GM12878 (cell line): ENCODE results near the gene KIF2C. TPM values are rescaled to one million over a fixed set of nuclear protein-coding genes. Genes with fewer than 3 reads are reported as not detected.

Experiments
- ATAC-seq: fragments of 200-7000 bp; cut with Tn5 transposase; 3 replicates; pipeline ENCODE4 v1.9.1; 2020; ENCODE audit warnings: mild to moderate bottlenecking, moderate library complexity
- BruUV-seq: library from RNA; stranded (reverse); fragments of 400-500 nt; replicated peaks from 2 replicates; lab custom pipeline; 2021; lab: Mats Ljungman, UMichigan
- CTCF ChIA-PET: fragments of 300-600 bp; sonication (Branson Sonifier 250); formaldehyde crosslinking; extraction: SDS; loops from one replicate; lab custom pipeline; 2021; ENCODE audit warnings: inconsistent platforms; lab: Yijun Ruan, JAX
- POLR2A ChIA-PET: fragments of 350-600 bp; formaldehyde crosslinking; extraction: SDS; loops from one replicate; lab custom pipeline; 2021; ENCODE audit warnings: inconsistent platforms; lab: Charles Lee
- RAD21 ChIA-PET: fragments of 300-600 bp; sonication (Branson Sonifier 250); formaldehyde crosslinking; loops from one replicate; lab custom pipeline; 2023; ENCODE audit warnings: antibody characterized with exemption; ENCODE audit not compliant: unreplicated experiment; lab: Charles Lee
- SMC1A ChIA-PET: fragments of 300-600 bp; sonication (Branson Sonifier 250); formaldehyde crosslinking; loops from one replicate; lab custom pipeline; 2023; ENCODE audit not compliant: unreplicated experiment, uncharacterized antibody; lab: Charles Lee
- DNase-seq: peaks from one replicate; pipeline ENCODE4 v3.0.0-alpha.2; 2011; ENCODE audit warnings: low read depth, low spot score
- FAIRE-seq: peaks from 3 replicates; lab custom pipeline; 2011; peaks lifted over from hg19 to GRCh38; lab: Jason Lieb, UNC
- H2AFZ ChIP-seq: 2 replicates; pipeline ENCODE4 v1.6.0; 2011; ENCODE audit warnings: low read depth, low read length, control low read depth; ENCODE audit not compliant: control insufficient read depth
- H3K27ac ChIP-seq: 2 replicates; pipeline ENCODE4 v1.5.1; 2011; ENCODE audit warnings: control low read depth; ENCODE audit not compliant: control insufficient read depth, insufficient read depth
- H3K27me3 ChIP-seq, 2 experiments: replicated peaks in 1 of 2; 2 replicates each; pipeline versions ENCODE4 v1.6.0 to v1.6.1; 2011; ENCODE audit warnings: low read length in 1 of 2; ENCODE audit not compliant: control insufficient read depth in 2 of 2, insufficient read depth in 2 of 2
- H3K36me3 ChIP-seq, 2 experiments: 2 replicates each; pipeline ENCODE4 v1.5.1; 2011; ENCODE audit warnings: low read length in 1 of 2; ENCODE audit not compliant: control insufficient read depth in 2 of 2, insufficient read depth in 2 of 2
- H3K4me1 ChIP-seq: 2 replicates; pipeline ENCODE4 v1.6.1; 2011; ENCODE audit warnings: mild to moderate bottlenecking, low read length, moderate library complexity, mixed read lengths; ENCODE audit not compliant: control insufficient read depth, insufficient read depth
- H3K4me2 ChIP-seq: 2 replicates; pipeline ENCODE4 v1.6.0; 2011; ENCODE audit warnings: control low read depth; ENCODE audit not compliant: control insufficient read depth, insufficient read depth
- H3K4me3 ChIP-seq: fragments of 200-600 bp; sonication (generic); 2 replicates; pipeline ENCODE4 v1.5.1; 2016
- H3K79me2 ChIP-seq: 2 replicates; pipeline ENCODE4 v1.6.0; 2011; ENCODE audit warnings: low read length; ENCODE audit not compliant: control insufficient read depth, insufficient read depth
- H3K9ac ChIP-seq: 2 replicates; pipeline ENCODE4 v1.8.0; 2011; ENCODE audit warnings: low read length, control low read depth, mixed read lengths; ENCODE audit not compliant: control insufficient read depth, insufficient read depth
- H3K9me3 ChIP-seq: replicated peaks from 3 replicates; pipeline ENCODE4 v1.5.1; 2011; ENCODE audit warnings: mild to moderate bottlenecking, low read length; ENCODE audit not compliant: control insufficient read depth, insufficient read depth
- H4K20me1 ChIP-seq: 2 replicates; pipeline ENCODE4 v1.6.0; 2011; ENCODE audit not compliant: control insufficient read depth, insufficient read depth
- ATF2 ChIP-seq: IDR thresholded peaks from 2 replicates; pipeline ENCODE4 v1.6.1; 2012; ENCODE audit warnings: low read length, inconsistent platforms
- BACH1 ChIP-seq: fragments of 450-650 bp; IDR thresholded peaks from 2 replicates; pipeline ENCODE4 v1.6.1; 2017; ENCODE audit warnings: mild to moderate bottlenecking, borderline replicate concordance
- CBFB ChIP-seq: IDR thresholded peaks from 2 replicates; pipeline ENCODE4 v1.6.1; 2016; ENCODE audit warnings: antibody characterized with exemption, low read depth
- CUX1 ChIP-seq: IDR thresholded peaks from 2 replicates; pipeline ENCODE4 v1.6.1; 2012; ENCODE audit warnings: improper control_type of control experiment, low read depth, low read length; ENCODE audit not compliant: insufficient replicate concordance
- EED ChIP-seq: sonication (generic); IDR thresholded peaks from 2 replicates; pipeline ENCODE4 v1.6.1; 2016; ENCODE audit warnings: antibody characterized with exemption, low read depth
- EGR1 ChIP-seq, 2 experiments: IDR thresholded peaks; 1 replicate in 1 of 2; 2 replicates in 1 of 2; pipeline ENCODE4 v1.6.1; 2011 to 2012; ENCODE audit warnings: low read depth in 2 of 2, low read length in 2 of 2, borderline replicate concordance in 1 of 2, mild to moderate bottlenecking in 1 of 2, moderate library complexity in 1 of 2
- ETV6 ChIP-seq, 2 experiments: fragments of 450-650 bp in 1 of 2; IDR thresholded peaks in 1 of 2; conservative IDR thresholded peaks in 1 of 2; 2 replicates each; pipeline ENCODE4 v1.6.1; 2014; ENCODE audit warnings: antibody characterized with exemption in 1 of 2, borderline replicate concordance in 1 of 2, low read depth in 1 of 2, mild to moderate bottlenecking in 1 of 2, moderate library complexity in 1 of 2
- JUNB ChIP-seq: IDR thresholded peaks from 2 replicates; pipeline ENCODE4 v1.6.1; 2016; ENCODE audit warnings: antibody characterized with exemption, mild to moderate bottlenecking
- PKNOX1 ChIP-seq: fragments of 450-650 bp; IDR thresholded peaks from 2 replicates; pipeline ENCODE4 v1.6.1; 2016; ENCODE audit warnings: mild to moderate bottlenecking
- POLR2A ChIP-seq: IDR thresholded peaks from 2 replicates; pipeline ENCODE4 v1.6.1; 2011; ENCODE audit warnings: low read depth, mild to moderate bottlenecking, low read length
- RB1 ChIP-seq: fragments of 450-650 bp; formaldehyde crosslinking; IDR thresholded peaks from 2 replicates; pipeline ENCODE4 v1.6.1; 2017; ENCODE audit warnings: mild to moderate bottlenecking, borderline replicate concordance
- RBBP5 ChIP-seq: fragments of 200-600 bp; sonication (generic); conservative IDR thresholded peaks from 2 replicates; pipeline ENCODE4 v1.6.1; 2016
- RELA ChIP-seq: fragments of 450-650 bp; IDR thresholded peaks from 2 replicates; pipeline ENCODE4 v1.8.0; 2014; ENCODE audit warnings: borderline replicate concordance; ENCODE audit not compliant: partially characterized antibody
- RUNX3 ChIP-seq: IDR thresholded peaks from 2 replicates; pipeline ENCODE4 v1.6.1; 2012; ENCODE audit warnings: low read length, inconsistent platforms
- SRF ChIP-seq, 2 experiments: IDR thresholded peaks; 2 replicates each; pipeline ENCODE4 v1.6.1; 2011; ENCODE audit warnings: low read depth in 2 of 2, low read length in 2 of 2, mild to moderate bottlenecking in 1 of 2, moderate library complexity in 1 of 2
- TAF1 ChIP-seq: IDR thresholded peaks from 2 replicates; pipeline ENCODE4 v1.6.1; 2011; ENCODE audit warnings: mild to moderate bottlenecking, low read depth, low read length, borderline replicate concordance
- TCF3 ChIP-seq: IDR thresholded peaks from 2 replicates; pipeline ENCODE4 v1.6.1; 2012; ENCODE audit warnings: low read depth, mild to moderate bottlenecking, low read length, borderline replicate concordance; ENCODE audit not compliant: insufficient read depth
- WGBS: methylation state at CpG from one replicate; pipeline ENCODE4 v1.1.6; 2016; ENCODE audit warnings: low lambda C conversion rate; ENCODE audit not compliant: insufficient replicate concordance, insufficient coverage; ENCODE audit errors: missing lambda C conversion rate; 5-methylcytosine and 5-hydroxymethylcytosine counted together
- in situ Hi-C: fragments of 300-500 bp; cut with MboI; formaldehyde crosslinking; loops from 9 replicates; pipeline ENCODE4 v1.14.3; 2018; ENCODE audit warnings: mixed read lengths
- intact Hi-C: fragments of 100-400 bp; cut with micrococcal nuclease; formaldehyde crosslinking; loops from one replicate; pipeline ENCODE4 v1.14.2; 2022; ENCODE audit not compliant: unreplicated experiment
- polyA plus RNA-seq, 11 experiments: library from polyadenylated mRNA; depleted of rRNA in 4 of 11; unstranded in 6 of 11; stranded (reverse) in 5 of 11; fragments of >200 nt; fragmentation: Nextera tagmentation in 4 of 11; fragmentation: Illumina TruSeq in 1 of 11; extraction: Ambion mirVana in 4 of 11; extraction: Trizol in 1 of 11; gene quantifications; 1 replicate in 1 of 11; 2 replicates in 10 of 11; pipeline versions ENCODE4 v1.2.1 to v1.2.3, GENCODE V29; 2011 to 2016; ENCODE audit warnings: inconsistent platforms in 2 of 11, missing spikeins in 2 of 11, low read depth in 1 of 11
- total RNA-seq, 4 experiments: library from RNA; depleted of rRNA in 3 of 4; stranded (reverse); fragments of >200 nt in 3 of 4; fragmentation: Illumina TruSeq in 1 of 4; extraction: Trizol in 1 of 4; gene quantifications; 2 replicates each; pipeline versions ENCODE4 v1.2.1 to v1.2.3, GENCODE V29; 2013 to 2021

KIF2C gene
- total and polyA plus RNA-seq, 10 of the 15 experiments (the other 5 are each of a cell fraction or from before 2014, with no cell fraction given): 42.3 to 104 (median 83.8) TPM

- H3K4me2 ChIP-seq: peak overlapping the region; percentile 76
- ChIA-PET POLR2A (interaction anchor here (0.6 to 2.7 kb wide), 8 partner anchors 9 to 275 kb away, joined by 3 to 25 read pairs (median 4); partner anchors contain the start of genes RNU5D-1 and TMEM53), SMC1A (interaction anchor here (0.7 to 9.8 kb wide), 6 partner anchors 8 to 298 kb away, joined by 3 to 73 read pairs (median 5); partner anchors contain the start of genes HECTD3 and RNU5D-1), CTCF (interaction anchor here (0.7 to 12.6 kb wide), 12 partner anchors 9 to 778 kb away, joined by 3 to 175 read pairs (median 4); partner anchors contain the start of gene RNU5D-1), RAD21 (interaction anchor here (1.2 to 3.9 kb wide), 5 partner anchors 9 to 61 kb away, joined by 3 to 17 read pairs (median 5); partner anchors contain the start of gene RNU5D-1)
- intact Hi-C loops: no loop called here
- FAIRE-seq (no peak), ATAC-seq (peak; percentile 75), DNase-seq (no peak)
- BruUV-seq: no TSS peak
- H3K27me3 ChIP-seq: no peaks in the 10 kb centered on the region
- peak overlapping the region; percentile 73 for H3K27ac ChIP-seq
- peak overlapping the region; percentile 15; the same call in 1 of the 2 replicates for H3K9ac ChIP-seq
- H3K9me3 ChIP-seq: no peaks in the 10 kb centered on the region
- H3K4me3 ChIP-seq: peak overlapping the region; percentile 41; the same call in 1 of the 2 replicates
- no peaks in the 10 kb centered on the region for H3K79me2 ChIP-seq
- peaks cover 49% of the 10 kb centered on the region for H3K4me1 ChIP-seq
- H2AFZ ChIP-seq: peak overlapping the region; percentile 41; the same call in 1 of the 2 replicates
- no peaks in the 10 kb centered on the region for H3K36me3 ChIP-seq
- under 1% methylated on average over 6 of the region's 6 CpGs for WGBS
- no peaks in the 10 kb centered on the region for H4K20me1 ChIP-seq
- in situ Hi-C loops: no loop called here
- no peak for TF ChIP-seq EGR1 (IDR thresholded peaks at IDR 0.05; ENCODE audit: borderline replicate concordance in 1 of 2, low read depth in 2 of 2, low read length in 2 of 2)
- no peak for TF ChIP-seq BACH1
- TF ChIP-seq ATF2: peak; percentile 41
- TF ChIP-seq CBFB: no peak
- no peak for TF ChIP-seq RB1
- TF ChIP-seq TCF3: 0 out of 2 replicates have a peak, but pooled peaks have one; percentile 48
- peak; percentile 68 for TF ChIP-seq JUNB
- TF ChIP-seq RELA: no peak
- TF ChIP-seq POLR2A: no peak
- TF ChIP-seq ETV6 (conservative IDR thresholded peaks at IDR 0.05 in 1 of 2, IDR thresholded peaks at IDR 0.05 in 1 of 2; ENCODE audit: borderline replicate concordance in 1 of 2, low read depth in 1 of 2): no peak; a peak in 1 of 4 replicates
- TF ChIP-seq PKNOX1: no peak
- no peak for TF ChIP-seq RBBP5
- TF ChIP-seq CUX1: no peak
- TF ChIP-seq RUNX3: no peak
- no peak for TF ChIP-seq TAF1
- peak; percentile 93 for TF ChIP-seq EED
- TF ChIP-seq SRF (IDR thresholded peaks at IDR 0.05; ENCODE audit: low read depth in 2 of 2, low read length in 2 of 2): no peak
These were observed 26.3 kb upstream of the KIF2C start for GRCh38 chr1:44713321-44713781.
